HG03159 (cell line): Measurements from ENCODE around the gene FADD.
"Not testable (repeated sequence)": the region's sequence is repeated elsewhere in the genome, so short reads cannot be mapped to it uniquely, and the experiment has no call there.

Experiments used
- ATAC-seq: cut with Tn5 transposase; IDR thresholded peaks from one replicate; pipeline ENCODE4 v1.9.1; 2021; ENCODE audit warnings: mild to moderate bottlenecking, moderate library complexity; ENCODE audit not compliant: unreplicated experiment

FADD gene

DNA sequence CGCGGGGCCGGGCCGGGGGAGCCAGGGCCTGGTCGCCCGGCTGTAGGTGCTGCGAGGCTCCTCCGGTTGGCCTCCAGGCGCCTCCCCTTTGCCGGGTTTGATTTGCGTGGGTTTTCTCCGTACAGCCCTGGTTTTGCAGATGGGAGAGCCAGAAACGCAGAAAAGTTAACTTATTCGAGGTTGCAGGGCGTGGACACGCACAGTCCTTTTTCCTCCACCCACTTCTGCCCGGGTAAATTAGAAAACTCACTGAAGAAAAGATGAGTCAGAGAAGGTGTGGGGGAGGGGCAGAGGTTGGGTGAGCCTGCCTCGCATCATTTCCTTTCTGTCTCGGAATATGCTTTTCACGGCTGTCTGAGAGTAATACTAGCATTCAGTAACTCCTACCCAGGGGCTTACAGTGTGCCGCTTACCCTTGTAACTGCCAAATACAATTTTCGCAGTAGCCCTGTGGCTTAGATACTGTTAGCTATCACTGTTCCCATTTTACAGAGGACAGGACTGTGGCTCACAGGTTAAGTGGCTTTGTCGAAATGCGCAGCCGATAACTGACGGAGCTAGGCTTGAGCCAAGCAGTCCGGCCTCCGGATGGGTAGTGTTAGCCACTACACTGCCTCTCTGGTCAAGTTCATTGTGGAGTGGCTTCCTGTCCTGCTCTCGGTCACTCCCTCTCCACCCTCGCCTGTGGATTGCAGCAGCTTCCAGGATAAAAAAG, 812 bp downstream of the FADD start:
- ATAC-seq, result peak; percentile 37

GRCh38 chr11:70204466-70204799, 1.3 kb downstream of the FADD start:
- ATAC-seq, result no peak

- no peak for ATAC-seq
Observed at GRCh38 chr11:70205049-70205725, 2.1 kb downstream of the FADD start.

DNA sequence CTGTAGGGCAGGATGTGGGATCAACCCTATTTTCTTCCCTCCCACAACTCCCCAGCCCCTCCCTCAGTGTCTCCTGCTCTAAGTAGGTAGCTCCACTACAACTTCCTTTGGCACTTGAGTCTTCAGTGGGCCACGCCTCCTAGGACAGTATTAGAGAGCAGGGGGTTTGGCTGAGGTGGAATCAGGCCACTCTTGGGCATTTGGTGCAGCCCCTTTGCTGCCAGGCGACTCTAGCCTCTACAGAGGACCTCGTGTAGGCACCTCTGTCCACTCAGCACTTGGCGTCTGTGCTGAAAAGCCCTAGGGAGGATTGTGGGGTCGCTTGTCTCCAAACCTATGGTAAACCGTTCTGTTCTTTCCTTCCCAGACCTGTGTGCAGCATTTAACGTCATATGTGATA, 2.7 kb downstream of the FADD start:
- ATAC-seq, result no peak

- ATAC-seq, result no peak
Observed at GRCh38 chr11:70206226-70206981, 3.3 kb downstream of the FADD start.

DNA sequence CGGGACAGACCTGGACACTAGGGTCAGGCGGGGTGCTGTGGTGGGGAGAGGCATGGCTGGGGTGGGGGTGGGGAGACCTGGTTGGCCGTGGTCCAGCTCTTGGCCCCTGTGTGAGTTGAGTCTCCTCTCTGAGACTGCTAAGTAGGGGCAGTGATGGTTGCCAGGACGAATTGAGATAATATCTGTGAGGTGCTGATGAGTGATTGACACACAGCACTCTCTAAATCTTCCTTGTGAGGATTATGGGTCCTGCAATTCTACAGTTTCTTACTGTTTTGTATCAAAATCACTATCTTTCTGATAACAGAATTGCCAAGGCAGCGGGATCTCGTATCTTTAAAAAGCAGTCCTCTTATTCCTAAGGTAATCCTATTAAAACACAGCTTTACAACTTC, 3.9 kb downstream of the FADD start:
- ATAC-seq, result no peak

DNA sequence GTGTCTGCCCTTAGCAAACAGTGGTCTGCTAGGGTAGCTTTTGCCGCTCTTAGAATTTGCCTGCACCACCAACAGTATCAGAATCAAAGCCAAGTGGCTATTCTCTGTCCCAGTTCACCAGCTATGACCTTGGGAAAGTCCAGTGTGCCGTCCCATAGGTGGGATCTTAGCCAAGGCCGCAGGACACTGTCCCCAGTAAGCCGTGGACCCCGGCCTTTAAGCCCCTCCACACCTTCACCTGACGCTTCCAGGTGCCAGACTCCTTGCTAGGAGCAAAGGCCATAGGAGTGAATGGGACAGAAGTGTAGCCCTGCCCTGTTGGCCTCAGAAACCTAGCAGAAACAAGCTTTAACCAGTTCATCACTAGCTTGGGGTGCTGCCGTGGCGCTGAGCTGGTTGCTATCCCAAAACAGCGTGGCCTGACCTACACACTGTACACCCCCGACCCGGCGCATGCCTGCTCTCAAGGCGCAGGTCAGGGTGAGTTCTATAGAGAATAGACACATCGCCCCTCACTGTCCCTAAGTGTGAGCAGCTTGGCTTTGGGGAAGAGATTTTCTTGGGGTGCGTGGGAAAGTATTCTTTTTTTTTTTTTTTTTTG, 4.5 kb downstream of the FADD start:
- ATAC-seq, result no peak

GRCh38 chr11:70209391-70209912, 6.4 kb downstream of the FADD start:
- no peak for ATAC-seq

DNA sequence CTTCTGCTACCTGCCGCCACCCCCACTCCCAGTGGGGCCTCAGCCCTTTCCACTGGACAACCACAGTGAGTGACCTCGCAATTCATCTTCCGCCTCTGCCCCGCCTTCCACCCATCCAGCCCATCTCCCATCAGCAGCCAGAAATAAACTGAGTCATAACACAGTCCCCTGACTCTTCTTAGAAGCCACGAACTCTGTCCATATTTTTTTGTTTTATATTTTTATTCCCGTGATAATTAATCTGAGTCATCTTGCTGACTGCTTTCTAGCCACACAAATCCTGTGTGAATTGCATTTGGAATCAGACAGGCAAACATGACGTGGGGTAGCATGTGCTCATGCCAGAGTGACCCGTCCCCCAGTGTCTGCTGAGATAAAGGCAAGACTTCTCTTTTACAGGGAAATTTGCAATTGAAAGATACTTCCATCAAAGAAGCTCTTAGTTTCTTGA, 7.0 kb downstream of the FADD start:
- no peak for ATAC-seq

- no peak for ATAC-seq
Observed at GRCh38 chr11:70210530-70210929, 7.4 kb downstream of the FADD start.

DNA sequence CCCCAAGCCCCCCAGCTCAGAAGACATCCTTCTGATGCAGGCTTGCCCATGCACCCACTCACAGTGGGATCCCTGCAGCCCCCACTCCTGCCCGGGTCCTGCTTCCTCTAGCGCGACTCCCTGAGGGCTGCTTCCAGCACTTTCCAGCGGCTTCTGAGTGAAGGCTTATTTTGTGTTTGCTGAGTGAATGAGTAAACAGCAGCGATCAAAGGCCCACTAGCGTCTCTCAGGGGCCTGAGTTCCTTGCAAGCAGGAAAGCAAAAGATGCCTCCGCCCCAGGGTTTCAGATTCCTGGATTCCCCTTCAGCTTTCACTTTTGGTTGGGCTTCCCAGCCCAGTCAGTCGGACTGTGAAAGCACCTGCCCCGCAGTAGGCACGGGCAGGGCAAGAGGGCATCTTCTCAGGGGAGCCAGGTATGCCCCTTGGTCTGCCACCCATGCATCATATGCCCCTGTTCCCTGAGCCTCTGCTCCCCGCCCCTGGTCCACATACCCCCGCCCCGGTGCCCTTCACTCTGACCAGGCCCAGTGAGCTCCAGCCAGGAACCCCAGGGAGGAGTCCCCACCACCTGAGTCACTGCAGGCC, 9.2 kb downstream of the FADD start:
- no peak for ATAC-seq

GRCh38 chr11:70217388-70217787, 14.3 kb downstream of the FADD start:
- ATAC-seq, result not testable (repeated sequence)

- ATAC-seq, result not testable (repeated sequence)
Observed at GRCh38 chr11:70218076-70218475, 15.0 kb downstream of the FADD start.

DNA sequence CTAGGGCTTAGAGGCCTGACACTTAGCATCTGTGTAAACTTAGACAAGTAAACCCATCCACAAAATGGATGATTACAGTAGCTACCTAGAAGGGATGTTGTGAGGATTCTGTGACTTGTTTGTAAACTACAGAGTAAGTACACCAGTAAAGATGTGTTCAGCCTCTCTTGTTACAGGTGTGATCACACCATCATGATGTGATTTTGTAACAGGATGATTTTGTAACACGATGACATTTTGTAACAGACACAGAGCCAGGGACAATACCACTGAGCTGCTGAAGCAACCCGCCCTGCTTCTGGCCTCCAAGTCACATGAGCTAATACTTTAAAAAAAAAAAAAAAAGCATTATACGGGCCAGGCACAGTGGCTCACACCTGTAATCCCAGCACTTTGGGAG, 17.0 kb downstream of the FADD start:
- no peak for ATAC-seq

DNA sequence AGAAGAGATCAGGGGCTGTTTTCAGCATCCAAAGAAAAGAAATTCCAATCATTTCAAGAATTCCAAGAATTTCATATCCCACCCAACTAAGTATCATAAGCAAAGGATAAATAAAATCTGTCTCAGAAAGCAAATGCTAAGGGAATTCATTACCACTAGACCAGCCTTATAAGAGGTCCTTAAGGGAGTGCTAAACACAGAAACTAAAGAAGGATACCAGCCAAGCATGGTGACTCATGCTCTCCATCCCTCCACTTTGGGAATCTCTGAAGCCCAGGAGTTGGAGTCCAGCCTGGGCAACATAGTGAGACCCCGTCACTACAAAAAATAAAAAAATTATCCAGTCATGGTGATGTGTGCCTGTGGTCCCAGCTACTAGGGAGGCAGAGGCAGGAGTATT, 17.8 kb downstream of the FADD start:
- no peak for ATAC-seq

DNA sequence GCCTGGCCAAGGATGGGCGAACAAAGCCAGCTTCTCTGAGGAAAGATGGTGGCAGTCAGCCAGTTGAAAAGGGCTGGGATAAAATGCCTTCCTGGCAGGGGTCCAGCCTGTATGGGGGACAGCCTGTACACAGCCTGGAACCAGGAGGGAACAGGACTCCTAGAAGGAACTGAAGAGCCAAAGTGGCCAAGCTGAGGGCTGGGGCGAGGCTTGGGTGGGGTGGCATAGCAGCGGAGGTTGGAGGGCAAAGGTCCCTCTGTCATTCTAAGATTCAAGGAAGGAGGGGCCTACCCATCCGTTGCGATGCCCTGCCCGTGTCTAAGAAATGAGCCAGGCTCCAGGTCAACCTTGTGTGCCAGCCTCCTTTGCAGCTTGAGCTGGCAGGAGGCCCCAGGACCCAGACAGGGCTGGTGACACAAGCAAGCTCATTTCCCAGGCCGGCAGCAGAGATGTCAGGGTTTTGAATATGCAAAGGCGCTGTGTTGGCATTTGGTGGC, 22.6 kb downstream of the FADD start:
- ATAC-seq, result no peak

DNA sequence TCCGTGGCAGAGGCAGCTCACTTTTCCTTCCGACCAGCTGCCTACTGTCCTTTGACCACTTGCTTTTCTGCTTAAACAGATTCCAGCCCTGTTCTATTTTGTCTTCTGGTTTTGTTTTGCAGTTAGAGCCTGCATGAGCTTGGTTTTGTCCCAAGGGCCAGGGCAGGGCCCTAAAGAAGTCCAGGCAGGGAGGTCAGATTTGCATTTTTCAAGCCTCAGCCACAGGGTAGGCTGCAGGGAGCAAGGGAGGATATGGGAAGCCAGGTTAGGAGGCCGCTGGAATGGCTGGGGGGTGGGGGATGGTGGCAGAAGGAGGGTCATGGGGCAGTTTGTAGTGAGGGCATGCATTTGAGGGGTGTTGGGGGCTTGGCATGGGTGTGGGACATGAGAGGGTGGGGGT, 23.1 kb downstream of the FADD start:
- no peak for ATAC-seq

DNA sequence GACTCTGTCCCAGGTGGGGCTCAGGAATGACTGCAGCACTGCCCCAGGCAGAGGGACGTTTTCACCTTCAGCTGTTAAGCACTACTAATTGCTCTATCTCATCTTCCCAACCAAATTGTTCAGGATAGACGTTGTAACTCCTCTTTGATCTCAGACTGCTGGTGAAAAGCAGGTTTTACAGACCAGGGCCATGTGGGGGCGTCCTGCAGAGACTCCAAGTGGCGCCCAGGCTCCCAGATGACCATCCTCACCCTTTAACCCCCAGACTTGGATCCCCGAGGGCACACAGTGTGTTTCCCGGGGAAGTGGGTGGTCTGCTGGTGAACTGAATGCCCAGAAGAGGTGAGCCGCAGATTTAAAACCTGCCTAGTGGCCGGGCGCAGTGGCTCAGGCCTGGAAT, 23.9 kb downstream of the FADD start:
- ATAC-seq, result no peak

- no peak for ATAC-seq
Observed at GRCh38 chr11:70229737-70230136, 26.6 kb downstream of the FADD start.

- ATAC-seq, result no peak
Observed at GRCh38 chr11:70230151-70230839, 27.2 kb downstream of the FADD start.
